ENCODE measurements around the gene PIH1D1.

PIH1D1 gene

DNA sequence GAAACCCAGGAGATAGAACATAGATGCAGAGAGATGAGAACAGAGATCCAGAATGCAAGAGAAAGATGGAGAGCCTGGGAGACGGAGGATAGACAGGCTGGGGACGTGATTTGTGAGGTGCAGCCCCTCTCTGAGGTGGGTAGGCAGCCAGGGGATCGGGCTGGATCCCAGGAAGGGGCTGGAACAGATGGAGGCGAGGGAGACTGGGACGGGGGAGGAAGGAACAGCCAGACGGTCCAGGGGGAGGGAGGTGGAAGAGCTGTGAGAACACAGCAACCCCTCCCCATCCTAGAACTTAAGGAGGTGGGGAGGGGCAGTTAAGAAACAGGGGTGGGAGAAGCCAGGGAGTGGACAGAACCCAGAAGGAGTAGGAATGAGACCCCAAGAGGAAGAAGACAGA lies 13.4 kb downstream of the PIH1D1 start:
- H3K4me3 Mint-ChIP-seq: no peak overlapping the region
- H3K36me3 Mint-ChIP-seq: no peaks in the 10 kb centered on the region
- no peak overlapping the region for H3K27ac Mint-ChIP-seq
- peaks cover 66% of the 10 kb centered on the region for H3K27me3 Mint-ChIP-seq
- no peaks in the 10 kb centered on the region for H3K9me3 Mint-ChIP-seq (ENCODE audit: low read depth)
- peaks cover 32% of the 10 kb centered on the region for H3K4me1 Mint-ChIP-seq (ENCODE audit: low read depth)

DNA sequence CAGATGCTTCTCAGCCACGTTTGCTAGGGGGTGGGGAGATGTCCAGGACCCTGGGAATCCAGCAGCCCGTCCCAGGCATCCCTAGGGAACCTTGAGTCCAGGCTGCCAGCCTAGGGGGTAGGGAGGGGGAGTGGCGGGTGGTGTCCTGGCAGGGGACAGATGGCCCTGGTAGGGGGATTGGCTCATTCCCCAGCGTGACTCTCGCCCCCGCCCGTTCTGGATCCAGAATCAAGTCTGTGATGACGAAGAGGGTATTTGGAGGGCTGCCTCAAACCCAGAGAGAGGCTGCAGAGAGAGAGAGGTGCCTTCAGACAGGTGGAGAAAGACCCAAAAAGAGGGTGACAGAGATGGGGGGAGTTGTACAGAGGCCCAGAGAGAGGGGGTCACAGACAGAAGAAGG lies 14.4 kb downstream of the PIH1D1 start:
- peaks cover 67% of the 10 kb centered on the region for H3K27me3 Mint-ChIP-seq
- H3K36me3 Mint-ChIP-seq: no peaks in the 10 kb centered on the region
- no peak overlapping the region for H3K4me3 Mint-ChIP-seq
- H3K27ac Mint-ChIP-seq: no peak overlapping the region
- H3K4me1 Mint-ChIP-seq (ENCODE audit: low read depth): peaks cover 32% of the 10 kb centered on the region
- H3K9me3 Mint-ChIP-seq (ENCODE audit: low read depth): no peaks in the 10 kb centered on the region

GRCh38 chr19:49436381-49437017 lies 15.1 kb downstream of the PIH1D1 start:
- Mint-ChIP-seq H3K36me3 (no peaks in the 10 kb centered on the region), H3K4me3 (peak overlapping the region; percentile 7), H3K4me1 (ENCODE audit: low read depth) (peaks cover 28% of the 10 kb centered on the region), H3K27ac (peak overlapping the region; percentile 46), H3K9me3 (ENCODE audit: low read depth) (no peaks in the 10 kb centered on the region), H3K27me3 (peaks cover 62% of the 10 kb centered on the region)

DNA sequence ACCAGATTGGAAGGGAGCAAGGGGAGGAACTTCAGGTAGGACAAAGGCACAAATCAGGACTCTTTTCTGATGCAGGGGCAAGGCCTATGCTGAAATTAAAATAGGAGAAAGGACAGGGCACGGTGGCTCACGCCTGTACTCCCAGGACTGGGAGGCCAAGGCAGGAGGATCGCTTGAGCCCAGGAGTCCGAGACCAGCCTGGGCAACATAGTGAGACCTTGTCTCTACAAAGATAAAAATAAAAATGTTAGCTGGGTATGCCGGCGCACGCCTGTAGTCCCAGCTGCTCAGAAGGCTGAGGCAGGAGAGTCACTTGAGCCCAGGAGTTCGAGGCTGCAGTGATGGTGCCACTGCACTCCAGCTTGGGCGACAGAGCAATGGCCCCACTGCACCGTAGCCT lies 15.9 kb downstream of the PIH1D1 start:
- peaks cover 63% of the 10 kb centered on the region for H3K27me3 Mint-ChIP-seq
- peaks cover 30% of the 10 kb centered on the region for H3K4me1 Mint-ChIP-seq (ENCODE audit: low read depth)
- H3K36me3 Mint-ChIP-seq: no peaks in the 10 kb centered on the region
- no peaks in the 10 kb centered on the region for H3K9me3 Mint-ChIP-seq (ENCODE audit: low read depth)
- no peak overlapping the region for H3K27ac Mint-ChIP-seq
- H3K4me3 Mint-ChIP-seq: no peak overlapping the region

DNA sequence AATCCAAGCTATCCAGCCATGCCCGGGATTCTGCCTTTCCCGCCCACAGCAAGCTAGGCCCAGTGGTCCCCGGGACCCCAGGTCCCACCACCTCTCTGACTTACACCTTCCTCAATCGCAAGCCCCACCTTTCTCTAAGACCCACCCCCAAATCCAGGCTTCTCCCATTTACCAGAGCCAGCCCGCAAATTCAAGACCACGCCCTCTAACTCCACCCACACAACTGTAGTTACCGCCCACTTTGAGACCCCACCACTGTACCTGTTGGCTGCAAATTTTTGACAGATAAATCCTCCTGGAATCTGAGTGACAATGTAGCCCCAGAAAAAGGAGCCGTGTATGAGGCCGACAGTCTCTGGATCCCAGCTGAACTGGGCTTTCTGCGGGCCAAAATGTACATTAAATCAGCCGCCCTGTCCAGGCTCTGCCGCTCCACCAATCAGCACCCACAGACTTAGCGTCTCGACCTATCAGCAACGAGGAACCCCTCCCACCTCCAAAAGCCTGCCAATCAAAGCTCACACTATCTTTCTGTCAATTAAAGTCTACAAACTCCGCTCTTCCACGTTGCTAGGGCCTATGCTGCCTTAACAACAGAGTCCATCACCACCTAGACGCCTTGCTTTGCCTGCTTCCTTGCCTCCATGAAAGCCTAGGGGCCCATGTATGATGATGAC lies 16.6 kb downstream of the PIH1D1 start:
- Mint-ChIP-seq H3K27me3 (peaks cover 62% of the 10 kb centered on the region), H3K9me3 (ENCODE audit: low read depth) (no peaks in the 10 kb centered on the region), H3K36me3 (no peaks in the 10 kb centered on the region), H3K4me1 (ENCODE audit: low read depth) (peaks cover 31% of the 10 kb centered on the region), H3K4me3 (no peak overlapping the region), H3K27ac (no peak overlapping the region)

DNA sequence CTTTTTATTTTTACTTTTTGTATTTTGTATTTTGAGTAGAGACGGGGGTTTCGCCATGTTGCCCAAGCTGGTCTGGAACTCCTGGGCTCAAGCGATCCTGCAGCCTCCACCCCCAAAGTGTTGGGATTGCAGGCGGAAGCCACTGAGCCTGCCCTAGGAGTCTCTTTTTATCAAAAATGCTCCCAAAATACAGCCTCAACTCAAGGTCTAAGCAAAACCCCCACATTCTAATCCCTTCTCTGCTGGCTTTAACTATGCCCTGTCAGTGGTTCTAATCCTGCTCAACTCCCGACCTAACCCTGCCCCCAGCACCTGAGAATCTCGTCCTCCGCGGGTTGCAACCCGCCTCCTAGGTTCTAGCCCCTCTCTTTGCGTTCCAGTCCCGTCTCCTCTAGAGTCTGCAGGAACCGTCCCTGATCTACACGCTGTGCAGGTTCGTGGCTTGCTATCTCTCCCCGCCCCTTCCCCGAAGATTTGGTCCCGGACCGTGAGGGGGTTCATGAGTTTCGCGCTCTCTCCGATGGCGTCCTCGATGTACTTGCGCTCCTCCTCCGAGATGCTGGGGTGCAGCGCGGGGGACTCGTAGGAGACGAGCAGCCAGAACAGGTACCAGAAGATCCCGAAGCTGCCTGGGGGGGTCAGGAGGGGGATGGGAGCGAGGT lies 18.2 kb downstream of the PIH1D1 start:
- Mint-ChIP-seq H3K27ac (no peak overlapping the region), H3K27me3 (peaks cover 55% of the 10 kb centered on the region), H3K4me3 (peak overlapping the region; percentile 38)

GRCh38 chr19:49432141-49433073 lies 19.2 kb downstream of the PIH1D1 start:
- no peaks in the 10 kb centered on the region for H3K9me3 Mint-ChIP-seq (ENCODE audit: low read depth)
- no peaks in the 10 kb centered on the region for H3K36me3 Mint-ChIP-seq
- peaks cover 43% of the 10 kb centered on the region for H3K4me1 Mint-ChIP-seq (ENCODE audit: low read depth)
- peaks cover 49% of the 10 kb centered on the region for H3K27me3 Mint-ChIP-seq
- peak overlapping the region; percentile 54 for H3K4me3 Mint-ChIP-seq
- no peak overlapping the region for H3K27ac Mint-ChIP-seq

More for the DNA sequence above, 18.2 kb downstream of the PIH1D1 start:
- Mint-ChIP-seq H3K9me3 (ENCODE audit: low read depth) (no peaks in the 10 kb centered on the region), H3K4me1 (ENCODE audit: low read depth) (peaks cover 36% of the 10 kb centered on the region), H3K36me3 (no peaks in the 10 kb centered on the region)

DNA sequence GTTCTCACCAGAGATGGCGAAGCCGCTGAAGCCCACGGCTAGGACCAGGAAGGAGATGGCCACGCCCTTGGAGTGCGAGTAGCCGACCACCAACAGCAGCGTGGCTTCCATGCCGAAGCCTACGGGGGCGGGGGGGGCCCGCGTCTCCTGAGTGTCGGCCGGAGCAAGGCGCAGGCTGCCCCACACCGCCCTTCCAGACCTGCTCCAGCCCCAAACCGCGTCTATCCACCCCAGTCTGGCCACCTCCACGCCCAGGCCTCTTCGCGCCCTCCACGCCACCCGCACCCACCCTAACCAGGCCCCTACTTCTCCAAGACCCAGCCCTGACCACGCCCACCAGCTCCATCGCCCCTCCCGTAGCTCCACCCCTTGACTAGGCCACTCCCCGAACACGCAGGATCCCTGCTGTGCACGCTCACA lies 20.3 kb downstream of the PIH1D1 start:
- H3K27ac Mint-ChIP-seq: no peak overlapping the region
- H3K4me3 Mint-ChIP-seq: no peak overlapping the region
- H3K4me1 Mint-ChIP-seq (ENCODE audit: low read depth): peaks cover 50% of the 10 kb centered on the region
- H3K27me3 Mint-ChIP-seq: peaks cover 54% of the 10 kb centered on the region
- H3K36me3 Mint-ChIP-seq: no peaks in the 10 kb centered on the region
- no peaks in the 10 kb centered on the region for H3K9me3 Mint-ChIP-seq (ENCODE audit: low read depth)

DNA sequence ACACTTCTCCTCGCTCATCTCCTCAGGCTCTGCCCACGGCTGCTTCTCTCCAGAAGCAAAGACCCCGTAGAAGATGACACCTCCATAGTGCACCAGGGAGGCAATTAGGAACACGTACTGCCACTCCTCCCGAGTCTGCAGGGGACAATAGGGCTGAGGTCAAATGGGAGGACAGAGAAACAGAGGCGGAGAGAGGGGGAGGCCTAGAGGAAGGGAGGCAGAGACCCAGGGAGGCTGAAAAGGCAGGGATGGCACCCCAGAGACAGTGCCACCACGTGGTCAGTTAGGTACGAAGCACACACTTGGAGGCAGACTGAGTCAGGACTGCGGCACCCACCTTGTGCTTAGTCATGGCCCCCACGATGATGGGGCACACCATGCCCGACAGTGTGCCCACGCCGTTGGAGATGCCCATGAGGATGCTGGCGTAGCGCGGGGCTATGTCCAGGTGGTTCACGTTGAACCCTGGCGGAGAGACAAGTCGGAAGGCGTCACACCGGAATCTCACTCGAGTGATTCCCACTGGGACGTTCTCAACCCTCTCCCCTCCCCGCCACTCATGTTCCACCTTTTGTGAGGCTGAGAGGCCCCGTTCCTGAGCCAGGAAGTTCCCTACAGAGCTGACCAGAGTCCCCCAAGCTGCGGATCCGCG lies 20.8 kb downstream of the PIH1D1 start:
- Mint-ChIP-seq H3K9me3 (ENCODE audit: low read depth) (no peaks in the 10 kb centered on the region), H3K27me3 (peaks cover 55% of the 10 kb centered on the region), H3K4me3 (no peak overlapping the region), H3K36me3 (no peaks in the 10 kb centered on the region), H3K4me1 (ENCODE audit: low read depth) (peaks cover 49% of the 10 kb centered on the region), H3K27ac (no peak overlapping the region)

GRCh38 chr19:49430172-49430677 lies 21.4 kb downstream of the PIH1D1 start:
- Mint-ChIP-seq H3K27ac (no peak overlapping the region), H3K4me3 (no peak overlapping the region), H3K36me3 (no peaks in the 10 kb centered on the region), H3K27me3 (peaks cover 55% of the 10 kb centered on the region), H3K9me3 (ENCODE audit: low read depth) (no peaks in the 10 kb centered on the region), H3K4me1 (ENCODE audit: low read depth) (peaks cover 51% of the 10 kb centered on the region)

GRCh38 chr19:49428547-49429451 lies 22.8 kb downstream of the PIH1D1 start:
- H3K4me3 Mint-ChIP-seq: peak overlapping the region; percentile 56
- peaks cover 55% of the 10 kb centered on the region for H3K4me1 Mint-ChIP-seq (ENCODE audit: low read depth)
- no peak overlapping the region for H3K27ac Mint-ChIP-seq
- no peaks in the 10 kb centered on the region for H3K9me3 Mint-ChIP-seq (ENCODE audit: low read depth)
- H3K27me3 Mint-ChIP-seq: peaks cover 52% of the 10 kb centered on the region
- H3K36me3 Mint-ChIP-seq: no peaks in the 10 kb centered on the region

GRCh38 chr19:49427855-49428546 lies 23.6 kb downstream of the PIH1D1 start:
- no peak overlapping the region for H3K27ac Mint-ChIP-seq
- no peaks in the 10 kb centered on the region for H3K36me3 Mint-ChIP-seq
- H3K4me1 Mint-ChIP-seq (ENCODE audit: low read depth): peaks cover 56% of the 10 kb centered on the region
- no peaks in the 10 kb centered on the region for H3K9me3 Mint-ChIP-seq (ENCODE audit: low read depth)
- peak overlapping the region; percentile 56 for H3K4me3 Mint-ChIP-seq
- H3K27me3 Mint-ChIP-seq: peaks cover 51% of the 10 kb centered on the region

DNA sequence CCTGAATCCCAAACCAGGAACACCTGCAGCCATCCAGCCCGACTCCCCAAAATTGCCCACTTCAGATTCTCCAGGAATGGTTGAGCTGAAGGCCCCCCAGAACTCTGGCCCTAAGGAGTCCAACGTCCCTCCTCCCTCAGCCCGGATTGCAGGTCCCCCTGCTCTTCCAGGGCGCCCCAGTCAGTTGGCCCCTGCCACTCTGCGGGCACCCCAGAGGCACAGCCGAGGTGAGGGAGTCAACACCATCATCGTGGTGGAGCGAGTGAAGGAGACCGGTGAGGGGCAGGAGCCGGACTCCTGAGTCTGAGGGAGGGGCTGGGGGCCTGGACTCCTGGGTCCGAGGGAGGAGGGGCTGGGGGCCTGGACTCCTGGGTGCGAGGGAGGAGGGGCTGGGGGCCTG lies 24.3 kb downstream of the PIH1D1 start:
- Mint-ChIP-seq H3K36me3 (no peaks in the 10 kb centered on the region), H3K4me3 (no peak overlapping the region), H3K9me3 (ENCODE audit: low read depth) (no peaks in the 10 kb centered on the region), H3K4me1 (ENCODE audit: low read depth) (peaks cover 60% of the 10 kb centered on the region), H3K27ac (no peak overlapping the region), H3K27me3 (peaks cover 55% of the 10 kb centered on the region)
